GM21423 (cell line): ENCODE measurements around the gene RUSC2.
"Not testable (repeated sequence)": the region's sequence is repeated elsewhere in the genome, so short reads cannot be mapped to it uniquely, and the experiment has no call there.

Source experiments
- ATAC-seq: cut with Tn5 transposase; IDR thresholded peaks from one replicate; pipeline ENCODE4 v1.9.1; 2021; ENCODE audit warnings: mild to moderate bottlenecking, moderate library complexity; ENCODE audit not compliant: unreplicated experiment

The RUSC2 gene

DNA sequence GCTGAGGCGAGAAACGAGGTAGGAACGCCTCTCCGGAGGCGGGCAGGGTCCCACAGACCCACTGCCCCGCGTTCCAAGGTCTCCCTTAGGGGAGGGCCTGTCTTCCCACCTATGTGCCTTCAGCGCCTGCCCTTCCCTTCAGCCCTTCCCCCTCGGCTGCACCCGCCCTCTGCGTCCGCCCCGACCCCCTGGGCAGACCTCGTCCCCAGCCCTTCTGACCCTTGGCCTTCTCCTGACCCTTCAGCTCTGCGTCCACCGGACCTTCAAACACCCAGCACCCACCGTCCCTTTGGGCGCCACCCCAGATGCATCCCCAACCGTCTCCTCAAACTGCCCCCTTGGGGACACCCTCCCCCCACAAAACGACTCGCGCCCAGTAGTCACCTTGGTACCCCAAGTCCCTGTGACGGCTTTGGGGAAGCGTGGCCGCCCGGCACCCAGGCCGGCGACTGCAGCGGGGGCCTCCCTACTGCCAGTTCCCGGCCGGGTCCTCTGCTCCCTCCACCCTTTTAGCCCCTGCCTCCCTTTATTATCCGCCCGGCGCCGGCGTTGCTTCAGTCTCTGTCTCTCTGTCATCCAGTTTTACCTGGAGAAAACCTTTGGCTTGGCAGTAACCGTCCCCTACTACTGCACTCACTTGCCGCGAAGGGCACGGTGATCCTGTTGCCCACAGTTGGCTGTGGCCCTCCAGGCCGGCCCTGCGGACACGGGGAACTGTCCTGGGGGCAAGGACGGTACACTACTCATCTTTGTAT lies 421 bp downstream of the RUSC2 start:
- ATAC-seq, result no peak

DNA sequence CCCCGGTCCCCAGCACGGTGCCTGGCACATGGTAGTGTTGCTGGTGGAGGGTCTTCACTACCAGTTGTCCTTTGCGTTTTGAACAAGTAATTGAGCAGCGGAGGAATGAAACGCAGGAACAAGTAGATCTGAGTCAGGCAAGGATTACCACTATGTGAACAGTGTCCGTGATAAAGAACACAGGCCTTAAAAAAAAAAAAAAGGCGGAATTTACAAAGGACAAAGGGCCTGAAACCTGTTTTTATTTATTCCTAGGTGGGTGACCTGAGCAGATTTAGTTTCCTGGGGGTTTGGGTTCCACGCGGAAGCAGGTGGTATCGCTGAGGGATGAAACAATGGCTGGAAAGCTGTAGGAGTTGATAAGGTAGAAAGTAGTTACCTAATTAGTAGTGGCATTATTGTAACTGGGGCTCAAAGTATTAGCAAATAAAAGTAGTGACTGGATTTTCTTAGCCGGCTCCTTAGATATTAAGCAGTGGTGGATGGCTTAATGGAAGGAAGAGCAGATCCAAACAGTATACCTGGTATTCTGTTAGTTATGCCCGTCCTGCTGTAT lies 1.1 kb downstream of the RUSC2 start:
- no peak for ATAC-seq

DNA sequence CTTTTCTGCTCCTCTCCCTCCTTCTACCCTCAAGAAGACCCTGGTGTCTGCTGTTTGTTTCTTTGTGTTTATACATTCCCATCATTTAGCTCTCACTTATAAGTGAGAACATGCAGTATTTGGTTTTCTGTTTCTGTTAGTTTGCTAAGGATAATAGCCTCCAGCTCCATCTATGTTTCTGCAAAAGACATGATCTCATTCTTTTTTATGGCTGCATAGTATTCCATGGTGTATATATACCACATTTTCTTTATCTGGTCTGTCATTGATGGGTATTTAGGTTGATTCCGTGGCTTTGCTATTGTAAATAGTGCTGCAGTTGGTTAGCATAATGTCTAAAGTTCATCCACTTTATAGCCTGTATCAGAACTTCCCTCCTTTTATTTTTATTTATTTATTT lies 3.2 kb downstream of the RUSC2 start:
- not testable (repeated sequence) for ATAC-seq

DNA sequence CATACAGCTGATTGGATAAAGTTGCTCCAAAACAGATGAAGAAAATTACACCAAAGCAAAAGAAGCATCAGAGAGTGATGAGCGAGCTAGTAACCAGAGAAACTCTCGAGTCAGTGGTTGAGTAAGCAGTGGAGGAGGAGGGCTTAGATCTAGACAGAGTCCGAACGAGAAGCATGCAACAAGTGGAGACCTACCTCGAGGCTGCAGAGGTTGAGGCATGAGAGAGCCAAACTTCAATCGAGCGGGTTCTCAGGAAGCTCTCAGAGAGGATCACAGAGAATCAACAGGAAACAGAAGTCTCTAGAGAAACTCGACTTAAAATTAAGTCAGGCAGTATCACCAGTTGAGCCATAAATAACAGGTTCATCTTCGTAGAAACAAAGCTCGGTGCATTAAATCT lies 6.1 kb downstream of the RUSC2 start:
- ATAC-seq, result no peak

DNA sequence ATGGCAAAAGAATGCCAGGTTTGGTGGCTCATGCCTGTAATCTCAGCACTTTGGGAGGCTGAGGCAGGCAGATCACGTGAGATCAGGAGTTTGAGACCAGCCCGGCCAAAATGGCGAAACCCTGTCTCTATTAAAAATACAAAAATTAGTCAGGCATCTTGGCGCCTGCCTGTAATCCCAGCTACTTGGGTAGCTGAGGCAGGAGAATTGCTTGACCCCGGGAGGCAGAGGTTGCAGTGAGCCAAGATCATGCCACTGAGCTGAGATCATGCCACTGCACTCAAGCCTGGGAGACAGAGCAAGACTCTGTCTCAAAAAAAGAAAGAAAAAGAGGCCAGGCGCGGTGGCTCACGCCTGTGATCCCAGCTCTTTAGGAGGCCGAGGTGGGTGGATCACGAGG lies 8.3 kb downstream of the RUSC2 start:
- ATAC-seq, result not testable (repeated sequence)

DNA sequence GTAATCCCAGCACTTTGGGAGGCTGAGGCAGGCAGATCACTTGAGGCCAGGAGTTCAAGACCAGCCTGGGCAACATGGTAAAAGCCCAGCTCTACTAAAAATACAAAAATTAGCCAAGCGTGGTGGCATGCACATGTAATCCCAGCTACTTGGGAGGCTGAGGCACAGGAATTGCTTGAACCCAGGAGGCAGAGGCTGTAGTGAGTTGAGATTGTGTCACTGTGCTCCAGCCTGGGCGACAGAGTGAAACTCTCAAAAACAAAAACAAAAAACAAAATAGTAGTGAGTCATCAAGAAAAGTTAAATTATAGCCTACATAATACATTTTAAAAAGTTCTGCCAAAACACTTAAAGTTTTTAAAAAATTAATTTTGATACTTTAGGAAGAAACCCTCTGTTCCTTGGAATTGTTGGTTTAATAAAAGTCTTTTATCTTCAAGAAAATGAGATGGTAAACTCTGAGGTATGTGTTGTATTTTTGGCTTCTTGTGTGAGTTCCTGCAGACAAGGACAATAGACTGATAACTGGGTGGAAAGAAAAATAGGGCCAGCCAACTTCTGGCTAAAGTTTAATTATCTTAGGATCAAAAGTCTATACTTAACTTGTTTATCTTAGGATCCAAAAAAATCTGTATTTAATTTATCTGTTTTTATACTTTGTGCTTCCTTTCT lies 9.3 kb downstream of the RUSC2 start:
- ATAC-seq, result no peak

DNA sequence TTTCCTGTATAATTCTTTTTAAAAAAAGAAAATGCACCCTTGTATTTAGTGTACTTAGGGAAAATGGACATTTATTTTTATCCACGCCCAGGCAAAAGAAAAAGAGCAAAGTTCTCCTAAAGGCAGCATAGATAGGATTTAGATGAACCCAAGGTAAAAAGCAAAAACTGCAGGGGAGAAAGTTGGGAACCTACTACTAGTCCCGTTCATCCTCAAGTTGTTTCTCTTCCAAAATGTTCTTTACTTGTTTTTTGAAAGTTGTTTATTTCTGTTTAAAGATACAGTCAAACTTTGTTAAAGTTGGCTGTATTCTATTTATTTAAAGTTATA lies 9.8 kb downstream of the RUSC2 start:
- ATAC-seq, result no peak

DNA sequence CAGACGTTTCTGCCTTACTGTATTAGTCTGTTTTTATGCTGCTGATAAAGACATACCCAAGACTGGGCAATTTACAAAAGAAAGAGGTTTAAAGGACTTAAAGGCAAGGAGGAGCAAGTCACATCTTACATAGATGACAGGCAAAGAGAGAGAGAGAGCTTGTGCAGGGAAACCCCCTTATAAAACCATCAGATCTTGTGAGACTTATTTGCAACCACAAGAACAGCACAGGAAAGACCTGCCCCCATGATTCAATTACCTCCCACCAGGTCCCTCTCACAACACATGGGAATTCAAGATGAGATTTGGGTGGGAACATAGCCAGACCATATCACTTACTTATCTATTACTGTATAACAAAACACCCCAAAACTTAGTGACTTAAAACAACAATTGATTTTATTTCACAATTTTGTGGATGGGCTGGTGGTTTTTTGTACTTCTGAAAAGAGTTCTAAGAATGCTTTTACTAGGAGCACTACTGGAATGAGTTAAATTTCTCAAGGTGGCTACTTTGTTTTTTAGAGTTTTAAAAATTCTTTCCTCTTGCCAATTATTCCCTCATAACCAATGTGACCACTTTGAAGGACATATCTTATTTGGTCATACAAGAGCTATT lies 10.3 kb downstream of the RUSC2 start:
- no peak for ATAC-seq

DNA sequence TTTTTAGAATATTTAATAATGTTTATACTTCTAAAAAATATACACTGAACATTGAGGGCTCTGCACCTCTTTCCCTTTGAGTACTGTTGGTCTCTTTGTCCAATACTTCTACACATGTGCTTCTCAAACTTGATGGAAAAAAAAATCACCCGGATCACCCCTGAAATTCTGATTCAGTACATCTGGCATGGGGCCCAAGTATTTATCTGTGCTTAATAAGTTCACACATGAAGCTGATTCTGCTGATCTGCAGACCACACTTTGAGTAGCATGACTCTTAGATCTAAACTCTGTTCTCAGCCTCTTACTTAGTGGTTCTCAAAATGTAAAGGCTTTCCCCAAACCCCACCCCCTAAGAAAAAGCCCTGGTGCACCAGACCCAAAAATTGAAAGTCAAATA lies 12.0 kb downstream of the RUSC2 start:
- ATAC-seq, result no peak

DNA sequence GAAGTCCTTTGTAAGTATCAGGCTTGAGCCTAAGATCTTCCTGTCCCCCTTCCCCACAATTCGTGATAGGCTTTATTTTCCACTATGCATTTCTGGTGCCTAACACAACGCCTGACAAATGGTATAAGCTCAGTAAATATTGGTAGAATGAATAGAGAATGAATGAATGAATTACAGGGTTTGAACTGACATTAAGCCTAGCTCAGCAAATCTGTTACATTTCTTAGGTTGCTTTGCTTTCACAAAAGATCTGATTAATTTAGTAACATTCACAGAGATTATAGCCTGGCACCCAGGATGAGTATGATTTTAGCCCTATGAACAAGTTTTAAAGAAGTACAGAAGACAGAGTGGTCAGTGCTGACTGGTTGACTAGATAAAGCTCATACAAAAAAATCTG lies 16.4 kb downstream of the RUSC2 start:
- no peak for ATAC-seq

DNA sequence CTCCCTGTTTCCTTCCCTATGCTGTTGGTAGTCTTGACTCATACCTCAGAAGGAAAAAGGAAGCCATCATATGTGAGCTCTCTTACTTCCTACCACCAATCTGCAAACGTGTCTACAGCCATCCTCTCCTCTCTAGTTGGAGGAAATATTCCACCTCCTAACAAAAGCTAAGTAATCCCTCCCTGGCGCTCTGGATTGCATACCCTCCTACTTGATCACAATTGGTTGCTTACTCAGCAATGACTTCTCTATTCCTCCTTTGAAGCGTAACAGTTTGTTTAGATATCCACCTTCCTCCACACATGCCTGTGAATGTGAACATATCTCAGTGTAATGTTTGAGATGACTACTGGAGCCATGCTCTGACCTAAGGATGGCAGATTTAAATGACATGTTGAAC lies 18.2 kb downstream of the RUSC2 start:
- no peak for ATAC-seq

DNA sequence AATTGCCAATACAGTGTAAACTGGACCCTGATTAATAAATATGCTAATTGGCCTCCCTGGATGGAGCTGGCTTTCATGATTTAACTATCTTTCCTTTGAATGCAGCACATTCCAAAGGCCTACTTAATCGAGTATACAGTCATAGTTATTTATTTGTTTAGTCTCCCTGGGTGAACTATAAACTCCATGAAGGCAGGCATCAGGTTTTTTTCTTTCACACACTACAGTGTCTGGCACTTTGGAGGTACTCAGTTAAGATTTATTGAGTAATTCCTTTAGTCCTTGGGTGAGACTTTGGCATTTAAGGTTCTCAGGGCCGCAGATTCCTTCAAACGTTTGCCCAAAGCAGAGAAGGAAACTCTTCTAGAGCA lies 20.5 kb downstream of the RUSC2 start:
- no peak for ATAC-seq

DNA sequence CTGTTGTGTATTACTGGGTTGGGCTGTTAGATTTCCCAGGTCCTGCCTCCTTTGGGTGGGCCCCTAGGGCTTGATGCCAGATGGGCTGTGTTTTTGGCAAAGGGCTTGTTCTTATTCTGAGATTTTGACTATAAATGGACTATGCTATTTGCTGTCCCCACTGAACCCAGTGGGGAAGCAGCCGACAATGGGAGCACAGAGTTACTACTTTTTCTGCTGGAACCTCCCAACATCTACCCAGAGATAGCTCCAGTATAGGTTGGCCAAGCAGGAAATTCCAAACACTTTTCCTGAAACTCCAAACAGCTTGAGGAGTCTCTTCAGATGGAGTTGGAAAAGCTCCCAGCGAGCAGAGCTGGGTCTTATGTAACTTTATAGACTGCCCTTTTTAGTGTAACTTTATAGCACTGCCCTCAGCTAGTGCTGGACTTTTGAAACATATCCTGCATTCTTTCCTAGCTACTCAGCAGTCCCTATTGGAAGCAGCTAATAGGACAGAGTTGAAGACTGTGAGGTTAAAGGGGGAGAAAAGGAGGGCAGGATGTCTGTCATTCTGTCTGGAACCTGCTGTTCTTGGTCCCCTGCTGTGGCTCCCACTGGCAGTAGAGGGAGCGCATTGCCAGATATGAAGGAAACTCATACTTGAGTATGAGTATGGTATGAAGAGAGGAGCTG lies 21.0 kb downstream of the RUSC2 start:
- no peak for ATAC-seq

DNA sequence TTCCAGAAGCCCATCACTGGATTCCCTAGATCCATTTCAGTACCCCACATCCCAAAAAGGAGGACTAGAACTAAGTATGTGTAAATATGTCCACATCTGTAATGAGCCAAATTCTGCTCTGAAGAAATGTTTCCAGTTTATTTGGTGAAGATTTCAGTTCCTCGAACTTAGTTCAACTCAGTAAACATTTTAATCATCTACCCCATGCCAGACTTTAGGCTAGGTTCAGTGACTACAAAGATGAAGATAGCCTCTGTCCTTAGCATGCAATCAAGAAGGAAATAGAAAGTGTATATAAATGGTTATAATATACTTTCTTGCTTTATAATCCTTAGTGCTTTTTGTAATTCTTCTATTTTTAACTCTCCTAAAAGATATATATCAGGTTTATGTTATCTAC lies 21.5 kb downstream of the RUSC2 start:
- no peak for ATAC-seq

DNA sequence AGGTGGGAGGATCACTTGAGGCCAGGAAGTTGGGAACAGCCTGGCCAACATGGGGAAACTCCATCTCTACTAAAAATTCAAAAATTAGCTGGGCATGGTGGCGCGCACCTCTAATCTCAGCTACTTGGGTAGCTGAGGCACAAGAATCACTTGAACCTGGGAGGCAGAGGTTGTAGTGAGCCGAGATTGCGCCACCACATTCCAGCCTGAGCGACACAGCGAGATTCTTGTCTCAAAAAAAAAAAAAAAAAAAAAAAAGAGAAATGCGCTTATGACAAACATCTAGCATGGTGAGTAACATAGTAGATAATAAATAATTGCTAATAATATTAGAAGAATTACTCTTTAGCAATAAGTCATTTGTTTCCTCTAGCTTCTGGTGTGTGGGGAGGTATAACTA lies 25.9 kb downstream of the RUSC2 start:
- ATAC-seq, result no peak

DNA sequence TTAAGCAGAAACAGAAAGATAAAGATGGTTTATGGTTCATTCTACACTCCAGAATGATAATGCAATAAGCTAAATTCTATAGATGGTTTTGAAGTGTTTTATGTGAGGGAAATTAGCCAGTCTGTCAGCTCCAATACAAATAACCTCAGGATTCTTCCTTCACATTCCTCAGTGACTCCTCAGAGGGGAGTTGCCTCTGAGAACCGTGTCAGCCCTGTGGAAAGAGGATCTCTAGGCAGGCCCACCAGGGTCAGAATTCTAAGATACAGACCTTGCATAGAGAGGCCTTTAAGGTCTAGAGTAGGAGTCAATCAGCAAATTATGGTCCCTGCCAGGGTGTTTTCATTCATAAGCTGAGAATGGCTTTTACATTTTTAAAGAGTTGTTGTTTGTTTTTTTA lies 26.6 kb downstream of the RUSC2 start:
- no peak for ATAC-seq

DNA sequence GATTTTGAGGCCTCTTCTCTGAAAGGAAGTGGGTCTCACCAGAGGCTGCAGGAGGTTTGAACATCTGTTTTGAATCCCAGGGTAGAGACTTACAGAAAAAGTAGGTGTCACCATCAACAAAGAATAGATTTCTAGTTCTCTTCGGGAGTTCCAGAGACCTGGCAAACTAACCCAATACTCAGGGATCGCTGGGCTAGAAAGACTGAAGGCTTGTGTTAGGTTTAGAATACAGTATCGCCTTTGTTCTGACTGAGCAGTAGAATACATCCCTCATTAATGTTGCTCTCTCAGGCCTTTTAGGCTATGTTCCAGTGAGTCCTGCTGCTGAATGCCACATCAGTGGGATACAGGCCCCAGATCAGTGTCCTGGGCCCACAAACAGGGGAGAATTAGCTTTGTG lies 27.2 kb downstream of the RUSC2 start:
- no peak for ATAC-seq

DNA sequence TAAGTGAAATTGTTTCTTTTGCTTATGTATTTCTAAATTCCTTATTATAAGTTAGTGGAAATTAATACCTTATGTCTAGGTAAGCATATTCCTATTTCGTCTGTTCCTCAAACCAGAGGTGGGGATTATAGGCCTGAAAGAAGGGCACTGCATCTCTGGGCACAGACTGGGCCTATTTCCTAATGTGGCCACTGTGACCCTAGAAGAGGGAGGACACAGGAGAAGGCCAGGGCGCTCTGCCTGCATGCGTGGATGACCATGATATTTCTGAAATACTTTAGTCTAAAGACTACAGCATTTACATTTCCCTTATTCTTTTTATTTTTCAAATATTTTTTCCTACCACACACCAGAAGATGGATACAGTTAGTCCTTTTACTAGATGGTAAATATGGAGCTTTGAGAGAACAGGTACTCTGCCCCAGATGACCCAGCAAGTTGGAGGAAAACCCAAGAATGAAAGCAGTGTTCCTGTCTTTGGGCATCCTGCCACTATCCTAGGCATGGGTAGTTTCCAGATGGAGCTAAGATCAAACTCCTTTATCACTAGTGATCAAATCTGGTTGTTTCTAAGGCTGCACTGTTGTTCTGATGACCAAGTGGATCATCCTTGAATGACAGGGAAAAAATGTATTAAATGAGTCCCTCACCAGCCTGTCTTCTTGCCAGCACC lies 27.8 kb downstream of the RUSC2 start:
- ATAC-seq, result no peak

DNA sequence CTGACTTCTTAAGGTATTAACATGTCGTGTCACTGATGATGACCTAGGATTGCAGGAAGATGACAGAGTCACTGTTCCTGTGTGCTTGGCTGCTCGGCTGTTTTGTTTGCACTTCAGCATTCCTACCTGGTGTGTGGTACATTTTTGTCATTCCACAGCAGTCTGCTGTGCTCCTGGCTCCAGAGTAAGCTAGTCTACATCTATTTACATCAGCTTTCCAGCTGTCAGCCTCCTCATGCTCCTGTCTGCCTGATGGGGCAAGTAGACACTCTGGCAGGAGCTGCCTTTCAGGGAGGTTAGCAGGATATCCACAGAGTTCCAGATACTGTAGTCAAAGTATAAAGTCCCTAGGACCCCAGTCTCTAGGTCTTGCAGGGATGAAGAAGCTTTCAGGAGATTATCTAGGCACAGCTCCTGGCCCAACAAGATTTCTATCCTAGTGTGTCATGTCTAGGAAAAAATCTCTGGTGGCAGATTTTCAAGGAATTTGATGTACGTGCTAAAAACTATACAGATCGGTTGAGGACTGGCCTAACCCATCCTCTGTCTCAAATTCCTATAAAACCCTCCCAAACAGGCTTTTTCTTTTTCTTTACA lies 28.4 kb downstream of the RUSC2 start:
- ATAC-seq, result no peak

DNA sequence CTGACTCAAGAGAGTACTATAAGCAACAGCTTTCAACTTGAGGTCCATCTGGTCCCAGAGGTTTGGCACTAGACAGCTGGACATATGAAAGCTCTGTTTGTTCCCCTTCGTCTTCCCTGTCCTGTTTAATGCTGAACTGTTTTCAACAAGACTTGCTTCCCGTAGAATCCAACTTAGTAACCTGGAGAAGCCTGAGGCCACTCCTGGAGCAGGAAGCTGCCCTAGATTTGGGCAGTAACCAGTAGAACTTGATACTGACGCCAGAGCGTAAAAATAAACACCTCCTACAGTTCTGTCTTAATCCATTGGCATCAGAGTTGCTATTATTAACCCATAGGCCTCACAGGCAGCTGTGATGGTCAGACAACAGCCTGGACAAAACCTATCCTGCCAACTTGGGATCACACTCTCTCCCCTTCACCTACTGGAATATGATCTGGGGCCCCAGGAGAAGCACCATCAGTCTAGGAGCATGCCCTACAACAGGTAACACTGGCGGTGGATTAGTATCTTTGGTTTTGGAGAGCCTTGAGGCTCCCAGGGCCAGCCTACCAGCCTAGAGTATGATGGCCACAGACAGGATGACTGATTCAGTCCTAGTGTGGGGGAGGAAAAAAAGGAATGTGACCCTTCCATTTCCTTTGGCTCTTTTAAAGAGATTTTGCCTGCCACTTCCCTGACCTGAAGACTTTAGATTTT lies 29.2 kb downstream of the RUSC2 start:
- no peak for ATAC-seq
